SK-N-SH (cell line): ENCODE measurements around the gene GDPD1. TPM values are rescaled to one million over a fixed set of nuclear protein-coding genes. Genes with fewer than 3 reads are reported as not detected.
"Not testable (repeated sequence)": the region's sequence is repeated elsewhere in the genome, so short reads cannot be mapped to it uniquely, and the experiment has no call there.

Source experiments
- CTCF ChIA-PET: fragments of 300-600, 350-600 bp; formaldehyde crosslinking; extraction: SDS; loops from one replicate; lab custom pipeline; 2021; lab: Yijun Ruan, JAX
- POLR2A ChIA-PET: fragments of 350-600 bp; sonication (Branson Sonifier 250); formaldehyde crosslinking; extraction: SDS; loops from one replicate; lab custom pipeline; 2020; ENCODE audit warnings: antibody characterized with exemption, inconsistent platforms; lab: Yijun Ruan, JAX
- DNase-seq: peaks from one replicate; pipeline ENCODE4 v3.0.0; 2012
- H2AFZ ChIP-seq: fragments of 200-600 bp; sonication (generic); 2 replicates; pipeline ENCODE4 v1.8.1; 2016; ENCODE audit warnings: antibody characterized with exemption, mild to moderate bottlenecking, low read depth
- H3F3A ChIP-seq: fragments of 200-600 bp; sonication (generic); replicated peaks from 2 replicates; pipeline ENCODE3; 2016; ENCODE audit warnings: antibody characterized with exemption, mild to moderate bottlenecking; ENCODE audit not compliant: insufficient read depth
- H3K27ac ChIP-seq, 2 experiments: fragments of 200-500 bp in 1 of 2; fragments of 200-600 bp in 1 of 2; sonication (Bioruptor generic) in 1 of 2; sonication (generic), shearing (Covaris generic) in 1 of 2; 2 replicates each; pipeline versions ENCODE4 v1.5.1 to v1.6.1; 2014 to 2016; ENCODE audit warnings: low read depth in 2 of 2, inconsistent platforms in 1 of 2, low read length in 1 of 2, mild to moderate bottlenecking in 1 of 2, mixed read lengths in 1 of 2
- H3K27me3 ChIP-seq: fragments of 200-600 bp; sonication (generic), shearing (Covaris generic); 2 replicates; pipeline ENCODE4 v1.6.1; 2016; ENCODE audit warnings: mixed run types; ENCODE audit not compliant: insufficient read depth
- H3K36me3 ChIP-seq, 2 experiments: fragments of 200-500 bp in 1 of 2; fragments of 200-600 bp in 1 of 2; sonication (Bioruptor generic) in 1 of 2; sonication (generic) in 1 of 2; replicated peaks in 1 of 2; 2 replicates each; pipeline versions ENCODE3 to v1.5.1; 2014 to 2016; ENCODE audit warnings: low read length in 1 of 2, mild to moderate bottlenecking in 1 of 2; ENCODE audit not compliant: insufficient read depth in 2 of 2, control insufficient read depth in 1 of 2
- H3K4me1 ChIP-seq, 2 experiments: fragments of 200-500 bp in 1 of 2; fragments of 200-600 bp in 1 of 2; sonication (Bioruptor generic) in 1 of 2; sonication (generic), shearing (Covaris generic) in 1 of 2; 2 replicates each; pipeline versions ENCODE4 v1.5.1 to v1.6.1; 2014 to 2016; ENCODE audit warnings: low read depth in 1 of 2, low read length in 1 of 2, mixed run types in 1 of 2; ENCODE audit not compliant: insufficient read depth in 2 of 2, control insufficient read depth in 1 of 2
- H3K4me2 ChIP-seq: fragments of 200-600 bp; sonication (generic), shearing (Covaris generic); 2 replicates; pipeline ENCODE4 v1.6.1; 2017; ENCODE audit warnings: mixed run types
- H3K4me3 ChIP-seq, 2 experiments: fragments of 200-500 bp in 1 of 2; fragments of 200-600 bp in 1 of 2; sonication (Bioruptor generic) in 1 of 2; sonication (generic), shearing (Covaris generic) in 1 of 2; 2 replicates each; pipeline versions ENCODE4 v1.5.1 to v1.8.1; 2014 to 2016; ENCODE audit warnings: low read depth in 2 of 2, inconsistent platforms in 1 of 2, low read length in 1 of 2, mild to moderate bottlenecking in 1 of 2, mixed read lengths in 1 of 2, moderate library complexity in 1 of 2
- H3K79me2 ChIP-seq: fragments of 200-600 bp; sonication (generic); 2 replicates; pipeline ENCODE4 v1.8.1; 2017; ENCODE audit warnings: mild to moderate bottlenecking; ENCODE audit not compliant: insufficient read depth
- H3K9ac ChIP-seq: fragments of 200-600 bp; sonication (generic); 2 replicates; pipeline ENCODE4 v1.6.1; 2017; ENCODE audit warnings: mixed run types
- H3K9me2 ChIP-seq: fragments of 200-600 bp; sonication (generic); 2 replicates; pipeline ENCODE4 v1.6.1; 2017; ENCODE audit warnings: mixed run types
- H3K9me3 ChIP-seq: fragments of 200-600 bp; sonication (generic); 2 replicates; pipeline ENCODE4 v1.6.1; 2017; ENCODE audit warnings: mixed run types, mild to moderate bottlenecking, moderate library complexity
- H4K20me1 ChIP-seq: fragments of 200-600 bp; sonication (generic); 2 replicates; pipeline ENCODE4 v1.6.1; 2017; ENCODE audit warnings: mild to moderate bottlenecking, mixed run types; ENCODE audit not compliant: insufficient read depth
- ELF1 ChIP-seq: IDR thresholded peaks from 2 replicates; pipeline ENCODE4 v1.4.0; 2012
- FOSL2 ChIP-seq: IDR thresholded peaks from 2 replicates; pipeline ENCODE4 v1.4.0; 2012; ENCODE audit warnings: low read depth, mild to moderate bottlenecking, moderate library complexity, borderline replicate concordance
- MAX ChIP-seq: IDR thresholded peaks from 2 replicates; pipeline ENCODE4 v1.4.0; 2012; ENCODE audit warnings: low read depth
- MEF2A ChIP-seq: IDR thresholded peaks from 2 replicates; pipeline ENCODE4 v1.4.0; 2012; ENCODE audit warnings: low read depth, borderline replicate concordance
- MXI1 ChIP-seq: IDR thresholded peaks from 2 replicates; pipeline ENCODE4 v1.6.1; 2012; ENCODE audit warnings: mild to moderate bottlenecking, low read depth, low read length, improper control_type of control experiment
- NFIC ChIP-seq: IDR thresholded peaks from 2 replicates; pipeline ENCODE4 v1.4.0; 2012; ENCODE audit warnings: borderline replicate concordance
- TCF12 ChIP-seq: IDR thresholded peaks from 2 replicates; pipeline ENCODE4 v1.4.0; 2012
- TEAD4 ChIP-seq: IDR thresholded peaks from 2 replicates; pipeline ENCODE4 v1.4.0; 2012; ENCODE audit warnings: mild to moderate bottlenecking, borderline replicate concordance; ENCODE audit not compliant: insufficient read depth
- ZBTB33 ChIP-seq: IDR thresholded peaks from 2 replicates; pipeline ENCODE4 v1.4.0; 2012; ENCODE audit warnings: low read depth, borderline replicate concordance
- WGBS: methylation state at CpG from one replicate; pipeline ENCODE4 v1.1.6; 2017; ENCODE audit warnings: low lambda C conversion rate; 5-methylcytosine and 5-hydroxymethylcytosine counted together
- polyA plus RNA-seq, 3 experiments: library from polyadenylated mRNA; depleted of rRNA; stranded (reverse); fragments of >200 nt; gene quantifications; 2 replicates each; pipeline ENCODE4 v1.2.3, GENCODE V29; 2012
- TF ChIP-seq, protein P1 (sequence below): fragments of 150-350 bp; IDR thresholded peaks from 2 replicates; pipeline ENCODE4 v1.6.1; 2017; ENCODE audit warnings: antibody characterized with exemption, low read length, low read depth, borderline replicate concordance
- TF ChIP-seq, protein P2 (sequence below): fragments of 200-600 bp; sonication (generic); IDR thresholded peaks from 2 replicates; pipeline ENCODE4 v1.6.1; 2017; ENCODE audit warnings: antibody characterized with exemption, mild to moderate bottlenecking, moderate library complexity

Gene GDPD1
- polyA plus RNA-seq, 1 of the 3 experiments (the other 2 are of a cell fraction), result 1.5 TPM

DNA sequence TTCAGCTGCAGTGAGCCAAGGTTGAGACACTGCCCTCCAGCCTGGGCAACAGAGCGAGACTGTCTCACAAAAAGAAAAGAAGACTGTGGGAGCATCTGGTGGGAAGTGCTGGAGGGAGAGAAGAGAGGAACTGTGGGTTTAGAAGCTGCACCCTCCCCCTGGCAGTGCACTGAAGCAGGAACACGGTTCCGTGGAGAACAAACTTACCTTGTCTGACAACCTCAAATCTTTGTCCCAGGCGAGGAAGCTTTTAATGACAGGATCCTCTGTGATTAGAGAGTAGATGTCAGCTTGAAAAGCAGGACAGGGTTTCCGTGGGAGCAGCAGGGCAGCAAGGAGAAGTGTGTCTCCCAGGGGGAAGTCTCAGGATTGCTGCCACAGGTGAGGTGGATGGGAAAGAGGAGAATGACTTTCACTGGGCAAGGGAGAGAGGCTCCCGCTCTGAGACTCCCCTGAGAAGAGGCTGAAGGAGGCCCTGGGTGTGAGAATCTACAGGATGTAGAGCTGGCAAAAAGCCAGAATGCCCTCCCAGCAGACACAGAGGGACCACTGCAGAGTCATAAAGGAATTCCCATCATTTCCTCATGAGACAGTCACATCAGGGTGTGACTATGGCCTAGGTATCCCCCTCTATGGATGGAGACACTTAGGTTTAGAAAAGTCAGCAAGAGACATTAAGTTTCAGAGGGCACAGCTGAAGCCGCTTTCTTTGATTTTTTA lies 41.9 kb upstream of the GDPD1 start:
- POLR2A ChIA-PET, result interaction anchor here (0.5 kb wide), 1 partner anchor 799 kb away, joined by 4 read pairs; no protein-coding TSS in a partner anchor
- CTCF ChIA-PET, result interaction anchor here (2.1 kb wide), 1 partner anchor 12 kb away, joined by 10 read pairs; no protein-coding TSS in a partner anchor
- no peaks in the 10 kb centered on the region for H3K9me3 ChIP-seq

GRCh38 chr17:59179601-59180000 lies 40.7 kb upstream of the GDPD1 start:
- DNase-seq, H3F3A ChIP-seq, H3K36me3 ChIP-seq, H2AFZ ChIP-seq, H3K9me2 ChIP-seq, H3K4me3 ChIP-seq, H3K27ac ChIP-seq, POLR2A ChIA-PET, H3K9me3 ChIP-seq, H3K9ac ChIP-seq, H3K27me3 ChIP-seq, H4K20me1 ChIP-seq, H3K4me2 ChIP-seq, H3K4me1 ChIP-seq: not testable (repeated sequence)
- H3K79me2 ChIP-seq, result peaks cover 82% of the 10 kb centered on the region
- 94% methylated on average over 11 of the region's 11 CpGs for WGBS
- CTCF ChIA-PET, result interaction anchor here (2.1 kb wide), 1 partner anchor 13 kb away, joined by 10 read pairs; no protein-coding TSS in a partner anchor

More for the DNA sequence above, 41.9 kb upstream of the GDPD1 start:
- Histone ChIP-seq H2AFZ (peak overlapping the region; percentile 62; the same call in 1 of the 2 replicates), H3F3A (no peaks in the 10 kb centered on the region), H3K27ac (no peak overlapping the region), H4K20me1 (no peaks in the 10 kb centered on the region; the same call in 1 of the 2 replicates), H3K4me3 (no peak overlapping the region), H3K79me2 (peaks cover 84% of the 10 kb centered on the region), H3K27me3 (no peaks in the 10 kb centered on the region), H3K9me2 (no peaks in the 10 kb centered on the region), H3K4me2 (no peak overlapping the region), H3K9ac (no peak overlapping the region), H3K4me1 (no peaks in the 10 kb centered on the region), H3K36me3 (peaks cover 0 to 5% of the 10 kb centered on the region in 2 experiments)
- WGBS, result 95% methylated on average over 7 of the region's 7 CpGs
- TF ChIP-seq MXI1 (no peak), ZBTB33 (no peak), TCF12 (no peak), ELF1 (no peak), NFIC (0 out of 2 replicates have a peak, but pooled peaks have one; percentile 31)
- TF ChIP-seq, protein P1, sequence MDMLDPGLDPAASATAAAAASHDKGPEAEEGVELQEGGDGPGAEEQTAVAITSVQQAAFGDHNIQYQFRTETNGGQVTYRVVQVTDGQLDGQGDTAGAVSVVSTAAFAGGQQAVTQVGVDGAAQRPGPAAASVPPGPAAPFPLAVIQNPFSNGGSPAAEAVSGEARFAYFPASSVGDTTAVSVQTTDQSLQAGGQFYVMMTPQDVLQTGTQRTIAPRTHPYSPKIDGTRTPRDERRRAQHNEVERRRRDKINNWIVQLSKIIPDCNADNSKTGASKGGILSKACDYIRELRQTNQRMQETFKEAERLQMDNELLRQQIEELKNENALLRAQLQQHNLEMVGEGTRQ, result no peak
- no peak for DNase-seq

DNA sequence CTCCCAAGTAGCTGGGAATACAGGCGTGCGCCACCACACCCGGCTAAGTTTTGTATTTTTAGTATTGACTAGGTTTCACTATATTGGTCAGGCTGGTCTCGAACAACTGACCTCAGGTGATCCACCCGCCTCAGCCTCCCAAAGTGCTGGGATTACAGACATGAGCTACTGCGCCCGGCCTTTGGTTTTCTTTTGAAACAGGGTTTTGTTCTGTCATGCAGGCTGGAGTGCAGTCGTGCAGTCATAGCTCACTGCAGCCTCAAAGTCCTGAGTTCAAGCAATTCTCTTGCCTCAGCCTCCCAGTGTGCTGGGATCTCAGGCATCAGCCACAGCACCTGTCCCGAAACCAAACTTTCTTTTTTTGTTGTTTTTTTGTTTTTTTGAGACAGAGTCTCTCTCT lies 39.7 kb upstream of the GDPD1 start:
- no peaks in the 10 kb centered on the region for H3K27me3 ChIP-seq
- ChIA-PET POLR2A (no interaction called here), CTCF (no interaction called here)
- H3K4me2 ChIP-seq, result no peak overlapping the region
- H2AFZ ChIP-seq, result no peak overlapping the region
- no peaks in the 10 kb centered on the region for H3K9me2 ChIP-seq
- peaks cover 72% of the 10 kb centered on the region for H3K79me2 ChIP-seq
- peaks cover 0 to 17% of the 10 kb centered on the region in 2 experiments for H3K36me3 ChIP-seq
- WGBS, result 97% methylated on average over 9 of the region's 9 CpGs
- no peak overlapping the region for H3K27ac ChIP-seq
- no peaks in the 10 kb centered on the region for H3K4me1 ChIP-seq
- no peaks in the 10 kb centered on the region for H3K9me3 ChIP-seq
- H3K9ac ChIP-seq, result no peak overlapping the region
- no peaks in the 10 kb centered on the region for H4K20me1 ChIP-seq
- no peak overlapping the region for H3K4me3 ChIP-seq
- no peak for DNase-seq
- H3F3A ChIP-seq, result no peaks in the 10 kb centered on the region
- no peak for TF ChIP-seq MAX
- TF ChIP-seq, protein P2, sequence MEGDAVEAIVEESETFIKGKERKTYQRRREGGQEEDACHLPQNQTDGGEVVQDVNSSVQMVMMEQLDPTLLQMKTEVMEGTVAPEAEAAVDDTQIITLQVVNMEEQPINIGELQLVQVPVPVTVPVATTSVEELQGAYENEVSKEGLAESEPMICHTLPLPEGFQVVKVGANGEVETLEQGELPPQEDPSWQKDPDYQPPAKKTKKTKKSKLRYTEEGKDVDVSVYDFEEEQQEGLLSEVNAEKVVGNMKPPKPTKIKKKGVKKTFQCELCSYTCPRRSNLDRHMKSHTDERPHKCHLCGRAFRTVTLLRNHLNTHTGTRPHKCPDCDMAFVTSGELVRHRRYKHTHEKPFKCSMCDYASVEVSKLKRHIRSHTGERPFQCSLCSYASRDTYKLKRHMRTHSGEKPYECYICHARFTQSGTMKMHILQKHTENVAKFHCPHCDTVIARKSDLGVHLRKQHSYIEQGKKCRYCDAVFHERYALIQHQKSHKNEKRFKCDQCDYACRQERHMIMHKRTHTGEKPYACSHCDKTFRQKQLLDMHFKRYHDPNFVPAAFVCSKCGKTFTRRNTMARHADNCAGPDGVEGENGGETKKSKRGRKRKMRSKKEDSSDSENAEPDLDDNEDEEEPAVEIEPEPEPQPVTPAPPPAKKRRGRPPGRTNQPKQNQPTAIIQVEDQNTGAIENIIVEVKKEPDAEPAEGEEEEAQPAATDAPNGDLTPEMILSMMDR, result no peak
- no peak for TF ChIP-seq MEF2A
- no peak for TF ChIP-seq TEAD4
- no peak for TF ChIP-seq FOSL2
